ENCODE results near the gene NEDD4. TPM values are rescaled to one million over a fixed set of nuclear protein-coding genes. Genes with fewer than 3 reads are reported as not detected.
A peak's percentile ranks its signal among the peaks of the same experiment; 100 is the strongest.

Gene NEDD4
- total and polyA plus RNA-seq, 2 experiments from 2014 or later = 11.0 to 21.8 TPM

- H4K20me1 ChIP-seq (ENCODE audit: insufficient read depth) = no peaks in the 10 kb centered on the region
- DNase-seq = no peak
- no peaks in the 10 kb centered on the region for H3K4me1 ChIP-seq (ENCODE audit: insufficient read depth)
- 96 to 100% methylated on average over 4 of the region's 4 CpGs for WGBS, 2 experiments (ENCODE audit: low coverage in 1 of 2, low lambda C conversion rate in 2 of 2, missing lambda C conversion rate in 2 of 2)
- H3K27me3 ChIP-seq (replicated peaks; ENCODE audit: insufficient read depth) = no peaks in the 10 kb centered on the region
- no peak overlapping the region for H2AFZ ChIP-seq
- no peak for TF ChIP-seq EZH2 (IDR thresholded peaks at IDR 0.05; ENCODE audit: insufficient read depth, poor library complexity, severe bottlenecking)
- no peak for TF ChIP-seq EZH2phosphoT487 (IDR thresholded peaks at IDR 0.05; ENCODE audit: insufficient read depth, low read depth)
- H3K9ac ChIP-seq = no peak overlapping the region
- no peaks in the 10 kb centered on the region for H3K9me3 ChIP-seq (ENCODE audit: low read depth)
- no peak overlapping the region for H3K4me2 ChIP-seq (ENCODE audit: unreplicated experiment)
- in situ Hi-C loops (cut with MboI) = no loop called here
- no peak overlapping the region for H3K27ac ChIP-seq
- no peaks in the 10 kb centered on the region for H3F3A ChIP-seq (ENCODE audit: insufficient read depth)
- peaks cover 14% of the 10 kb centered on the region for H3K79me2 ChIP-seq (ENCODE audit: insufficient read depth)
- H3K9me2 ChIP-seq (ENCODE audit: insufficient read depth) = no peaks in the 10 kb centered on the region
- H3K4me3 ChIP-seq = no peak overlapping the region
- H3K36me3 ChIP-seq (ENCODE audit: low read depth) = peaks cover 13% of the 10 kb centered on the region
Observed at GRCh38 chr15:55942332-55942731, 51.1 kb downstream of the NEDD4 start.

GRCh38 chr15:55937040-55937439 is 56.4 kb downstream of the NEDD4 start:
- Histone ChIP-seq H3K27ac (no peak overlapping the region), H3K36me3 (ENCODE audit: low read depth) (peaks cover 13% of the 10 kb centered on the region), H4K20me1 (ENCODE audit: insufficient read depth) (no peaks in the 10 kb centered on the region), H3K4me2 (ENCODE audit: unreplicated experiment) (no peak overlapping the region), H3K4me1 (ENCODE audit: insufficient read depth) (no peaks in the 10 kb centered on the region), H3F3A (ENCODE audit: insufficient read depth) (no peaks in the 10 kb centered on the region), H3K9me2 (ENCODE audit: insufficient read depth) (no peaks in the 10 kb centered on the region), H3K9ac (no peak overlapping the region), H3K79me2 (ENCODE audit: insufficient read depth) (peaks cover 26% of the 10 kb centered on the region), H3K27me3 (replicated peaks; ENCODE audit: insufficient read depth) (no peaks in the 10 kb centered on the region), H2AFZ (no peak overlapping the region), H3K4me3 (no peak overlapping the region), H3K9me3 (ENCODE audit: low read depth) (no peaks in the 10 kb centered on the region)
- 68 to 75% methylated on average over 6 of the region's 6 CpGs for WGBS, 2 experiments (ENCODE audit: low coverage in 1 of 2, low lambda C conversion rate in 2 of 2, missing lambda C conversion rate in 2 of 2)
- TF ChIP-seq EZH2 (IDR thresholded peaks at IDR 0.05; ENCODE audit: insufficient read depth, poor library complexity, severe bottlenecking) = no peak
- TF ChIP-seq EZH2phosphoT487 (IDR thresholded peaks at IDR 0.05; ENCODE audit: insufficient read depth, low read depth) = no peak
- no peak for DNase-seq
- in situ Hi-C loops (cut with MboI) = no loop called here

- H3K9me3 ChIP-seq (ENCODE audit: low read depth) = no peaks in the 10 kb centered on the region
- H3K79me2 ChIP-seq (ENCODE audit: insufficient read depth) = peaks cover 38% of the 10 kb centered on the region
- no peaks in the 10 kb centered on the region for H3K4me1 ChIP-seq (ENCODE audit: insufficient read depth)
- 93 to 97% methylated on average over 4 of the region's 4 CpGs for WGBS, 2 experiments (ENCODE audit: low coverage in 1 of 2, low lambda C conversion rate in 2 of 2, missing lambda C conversion rate in 2 of 2)
- H3K36me3 ChIP-seq (ENCODE audit: low read depth) = no peaks in the 10 kb centered on the region
- H3K4me2 ChIP-seq (ENCODE audit: unreplicated experiment) = no peak overlapping the region
- no peak overlapping the region for H2AFZ ChIP-seq
- TF ChIP-seq EZH2phosphoT487 (IDR thresholded peaks at IDR 0.05; ENCODE audit: insufficient read depth, low read depth) (no peak), EZH2 (IDR thresholded peaks at IDR 0.05; ENCODE audit: insufficient read depth, poor library complexity, severe bottlenecking) (no peak)
- H3K4me3 ChIP-seq = no peak overlapping the region
- no peaks in the 10 kb centered on the region for H3F3A ChIP-seq (ENCODE audit: insufficient read depth)
- no peaks in the 10 kb centered on the region for H3K9me2 ChIP-seq (ENCODE audit: insufficient read depth)
- no peak overlapping the region for H3K27ac ChIP-seq
- no peaks in the 10 kb centered on the region for H4K20me1 ChIP-seq (ENCODE audit: insufficient read depth)
- H3K9ac ChIP-seq = no peak overlapping the region
- DNase-seq = no peak
- in situ Hi-C loops (cut with MboI) = no loop called here
- H3K27me3 ChIP-seq (replicated peaks; ENCODE audit: insufficient read depth) = no peaks in the 10 kb centered on the region
Observed at GRCh38 chr15:55928955-55929354, 64.5 kb downstream of the NEDD4 start.

- Histone ChIP-seq H3K36me3 (ENCODE audit: low read depth) (no peaks in the 10 kb centered on the region), H3K9ac (no peak overlapping the region), H3F3A (ENCODE audit: insufficient read depth) (peaks cover 24% of the 10 kb centered on the region), H3K9me3 (ENCODE audit: low read depth) (no peaks in the 10 kb centered on the region), H3K4me3 (no peak overlapping the region), H3K4me2 (ENCODE audit: unreplicated experiment) (no peak overlapping the region), H3K27ac (no peak overlapping the region), H3K9me2 (ENCODE audit: insufficient read depth) (no peaks in the 10 kb centered on the region), H3K27me3 (replicated peaks; ENCODE audit: insufficient read depth) (no peaks in the 10 kb centered on the region), H2AFZ (no peak overlapping the region), H3K79me2 (ENCODE audit: insufficient read depth) (no peaks in the 10 kb centered on the region; the same call in 1 of the 2 replicates), H4K20me1 (ENCODE audit: insufficient read depth) (no peaks in the 10 kb centered on the region), H3K4me1 (ENCODE audit: insufficient read depth) (peaks cover 20% of the 10 kb centered on the region)
- 95 to 97% methylated on average over 4 of the region's 4 CpGs for WGBS, 2 experiments (ENCODE audit: low coverage in 1 of 2, low lambda C conversion rate in 2 of 2, missing lambda C conversion rate in 2 of 2)
- in situ Hi-C loops (cut with MboI) = no loop called here
- no peak for TF ChIP-seq EZH2 (IDR thresholded peaks at IDR 0.05; ENCODE audit: insufficient read depth, poor library complexity, severe bottlenecking)
- TF ChIP-seq EZH2phosphoT487 (IDR thresholded peaks at IDR 0.05; ENCODE audit: insufficient read depth, low read depth) = no peak
- DNase-seq = no peak
Observed at GRCh38 chr15:55921744-55922143, 71.7 kb downstream of the NEDD4 start.

- WGBS, 2 experiments (ENCODE audit: low coverage in 1 of 2, low lambda C conversion rate in 2 of 2, missing lambda C conversion rate in 2 of 2) = 0% methylated on average over 1 of the region's 1 CpG
- peaks cover 58% of the 10 kb centered on the region for H3K4me1 ChIP-seq (ENCODE audit: insufficient read depth)
- no peaks in the 10 kb centered on the region for H4K20me1 ChIP-seq (ENCODE audit: insufficient read depth)
- H3K79me2 ChIP-seq (ENCODE audit: insufficient read depth) = peaks cover 29% of the 10 kb centered on the region
- H3K9me3 ChIP-seq (ENCODE audit: low read depth) = no peaks in the 10 kb centered on the region
- no peaks in the 10 kb centered on the region for H3K9me2 ChIP-seq (ENCODE audit: insufficient read depth)
- peak overlapping the region; percentile 73 for H3K27ac ChIP-seq
- in situ Hi-C loops (cut with MboI) = no loop called here
- no peaks in the 10 kb centered on the region for H3K27me3 ChIP-seq (replicated peaks; ENCODE audit: insufficient read depth)
- DNase-seq = peak; percentile 89
- H3K36me3 ChIP-seq (ENCODE audit: low read depth) = no peaks in the 10 kb centered on the region
- H2AFZ ChIP-seq = no peak overlapping the region
- TF ChIP-seq EZH2phosphoT487 (IDR thresholded peaks at IDR 0.05; ENCODE audit: insufficient read depth, low read depth) = no peak
- no peak for TF ChIP-seq EZH2 (IDR thresholded peaks at IDR 0.05; ENCODE audit: insufficient read depth, poor library complexity, severe bottlenecking)
- peaks cover 43% of the 10 kb centered on the region for H3F3A ChIP-seq (ENCODE audit: insufficient read depth)
- 0 out of 2 replicates have a peak overlapping the region, but pooled peaks have one; percentile 41 for H3K4me3 ChIP-seq
- H3K9ac ChIP-seq = peak overlapping the region; percentile 21; the same call in 1 of the 2 replicates
- peak overlapping the region; percentile 91 for H3K4me2 ChIP-seq (ENCODE audit: unreplicated experiment)
Observed at GRCh38 chr15:55917881-55918296, 75.5 kb downstream of the NEDD4 start.

All from GM23248 (cell line).